HepG2 (cell line): Measurements from ENCODE around the gene KDM4B. TPM values are rescaled to one million over a fixed set of nuclear protein-coding genes. Genes with fewer than 3 reads are reported as not detected.

ENCODE experiments used
- ATAC-seq: fragments of 200-7000 bp; cut with Tn5 transposase; 3 replicates; pipeline ENCODE4 v1.9.1; 2020; ENCODE audit warnings: mild to moderate bottlenecking, moderate library complexity
- BruUV-seq: library from RNA; stranded (reverse); fragments of 400-500 nt; replicated peaks from 2 replicates; lab custom pipeline; 2021; lab: Mats Ljungman, UMichigan
- CTCF ChIA-PET: fragments of 300-600 bp; formaldehyde crosslinking; extraction: SDS; loops from one replicate; lab custom pipeline; 2021; ENCODE audit warnings: low total read pairs, inconsistent platforms, low intra/inter-chr PET ratio; lab: Yijun Ruan, JAX
- POLR2A ChIA-PET: fragments of 350-600 bp; sonication (Branson Sonifier 250); formaldehyde crosslinking; loops from one replicate; lab custom pipeline; 2020; ENCODE audit warnings: antibody characterized with exemption, inconsistent platforms; lab: Yijun Ruan, JAX
- DNase-seq: peaks from one replicate; pipeline ENCODE4 v3.0.0-alpha.2; 2015; ENCODE audit warnings: low spot score
- FAIRE-seq: peaks from 3 replicates; lab custom pipeline; 2011; peaks lifted over from hg19 to GRCh38; lab: Jason Lieb, UNC
- H2AFZ ChIP-seq: one replicate; pipeline ENCODE4 v1.6.1; 2011; ENCODE audit warnings: low read length, inconsistent platforms
- H3K27ac ChIP-seq: fragments of 300-600 bp; 3 replicates; pipeline ENCODE4 v1.8.0; 2011; ENCODE audit warnings: mixed run types, mild to moderate bottlenecking, mixed read lengths, low read length, inconsistent platforms; ENCODE audit not compliant: insufficient read depth; ENCODE audit errors: extremely low read length
- H3K27me3 ChIP-seq, 2 experiments: fragments of 200-600 bp in 1 of 2; 2 replicates in 1 of 2; 3 replicates in 1 of 2; pipeline versions ENCODE4 v1.6.0 to v1.8.0; 2011; ENCODE audit warnings: low read length in 2 of 2, mild to moderate bottlenecking in 2 of 2, moderate library complexity in 2 of 2, inconsistent platforms in 1 of 2; ENCODE audit not compliant: insufficient read depth in 2 of 2, control insufficient read depth in 1 of 2
- H3K36me3 ChIP-seq, 2 experiments: fragments of 200-600 bp in 1 of 2; replicated peaks in 1 of 2; 2 replicates in 1 of 2; 3 replicates in 1 of 2; pipeline versions ENCODE4 v1.5.1 to v1.8.0; 2011; ENCODE audit warnings: low read length in 2 of 2, inconsistent platforms in 1 of 2; ENCODE audit not compliant: insufficient read depth in 2 of 2, control insufficient read depth in 1 of 2
- H3K4me1 ChIP-seq: 2 replicates; pipeline ENCODE4 v1.5.1; 2012; ENCODE audit warnings: low read length, inconsistent platforms; ENCODE audit not compliant: insufficient read depth
- H3K4me2 ChIP-seq: 2 replicates; pipeline ENCODE4 v1.6.0; 2011; ENCODE audit warnings: low read depth, low read length, inconsistent platforms
- H3K4me3 ChIP-seq, 3 experiments: fragments of 200-600 bp in 1 of 3; sonication (generic), shearing (Covaris generic) in 1 of 3; replicated peaks in 1 of 3; 2 replicates each; pipeline ENCODE4 v1.5.1; 2011 to 2016; ENCODE audit warnings: low read length in 3 of 3, inconsistent platforms in 2 of 3, low read depth in 2 of 3, mild to moderate bottlenecking in 2 of 3, control low read depth in 1 of 3, mixed read lengths in 1 of 3; ENCODE audit not compliant: insufficient read depth in 1 of 3
- H3K79me2 ChIP-seq: one replicate; pipeline ENCODE4 v1.6.1; 2011; ENCODE audit warnings: low read length, inconsistent platforms; ENCODE audit not compliant: insufficient read depth
- H3K9ac ChIP-seq: 2 replicates; pipeline ENCODE4 v1.6.0; 2011; ENCODE audit warnings: mild to moderate bottlenecking, low read depth, low read length, inconsistent platforms; ENCODE audit not compliant: insufficient read depth
- H3K9me3 ChIP-seq: 2 replicates; pipeline ENCODE4 v1.5.1; 2012; ENCODE audit warnings: mild to moderate bottlenecking, low read length
- H4K20me1 ChIP-seq: 2 replicates; pipeline ENCODE4 v1.6.0; 2011; ENCODE audit warnings: inconsistent platforms, mild to moderate bottlenecking, low read length, moderate library complexity; ENCODE audit not compliant: insufficient read depth
- DNMT3B ChIP-seq: conservative IDR thresholded peaks from 2 replicates; pipeline ENCODE4 v1.6.1; 2016; ENCODE audit warnings: missing biosample characterization, control low read depth
- DPF2 ChIP-seq: sonication (generic); formaldehyde crosslinking; IDR thresholded peaks from 2 replicates; pipeline ENCODE4 v1.4.0; 2020; ENCODE audit warnings: mild to moderate bottlenecking, low read depth, missing genetic modification reagents, borderline replicate concordance
- FOXO1 ChIP-seq: sonication (generic); formaldehyde crosslinking; IDR thresholded peaks from 2 replicates; pipeline ENCODE4 v1.4.0; 2020; ENCODE audit warnings: missing genetic modification reagents
- HNRNPL ChIP-seq: fragments of 200-400 bp; formaldehyde crosslinking; IDR thresholded peaks from 2 replicates; pipeline ENCODE4 v1.6.1; 2017; ENCODE audit warnings: mild to moderate bottlenecking, low read depth, low read length
- MTF1 ChIP-seq: sonication (generic); formaldehyde crosslinking; IDR thresholded peaks from 2 replicates; pipeline ENCODE4 v1.5.0; 2020; ENCODE audit warnings: missing genetic modification reagents
- REPIN1 ChIP-seq: sonication (generic); formaldehyde crosslinking; IDR thresholded peaks from 2 replicates; pipeline ENCODE4 v1.8.0; 2022; ENCODE audit warnings: missing genetic modification reagents, low read depth, mild to moderate bottlenecking, borderline replicate concordance
- REXO4 ChIP-seq: sonication (generic); formaldehyde crosslinking; IDR thresholded peaks from 2 replicates; pipeline ENCODE4 v1.8.0; 2022; ENCODE audit warnings: missing genetic modification reagents, mild to moderate bottlenecking, borderline replicate concordance
- SALL2 ChIP-seq: sonication (generic); formaldehyde crosslinking; IDR thresholded peaks from 2 replicates; pipeline ENCODE4 v1.8.1; 2023; ENCODE audit warnings: mild to moderate bottlenecking, missing genetic modification reagents, inconsistent platforms
- SCMH1 ChIP-seq: sonication (generic); formaldehyde crosslinking; IDR thresholded peaks from 2 replicates; pipeline ENCODE4 v1.9.0; 2021; ENCODE audit warnings: missing genetic modification reagents, mild to moderate bottlenecking, borderline replicate concordance
- SRF ChIP-seq: IDR thresholded peaks from 2 replicates; pipeline ENCODE4 v1.6.1; 2011; ENCODE audit warnings: mild to moderate bottlenecking, low read depth, low read length, moderate library complexity
- YEATS2 ChIP-seq: sonication (generic); formaldehyde crosslinking; IDR thresholded peaks from 2 replicates; pipeline ENCODE4 v1.4.0; 2020; ENCODE audit warnings: missing genetic modification reagents, borderline replicate concordance
- YEATS4 ChIP-seq: sonication (generic); formaldehyde crosslinking; IDR thresholded peaks from 2 replicates; pipeline ENCODE4 v1.4.0; 2020; ENCODE audit warnings: missing genetic modification reagents, borderline replicate concordance
- ZBTB20 ChIP-seq: sonication (generic); formaldehyde crosslinking; IDR thresholded peaks from 2 replicates; pipeline ENCODE4 v1.8.1; 2023; ENCODE audit warnings: missing genetic modification reagents, low read depth, mild to moderate bottlenecking, borderline replicate concordance
- ZBTB7A ChIP-seq: sonication (generic); formaldehyde crosslinking; IDR thresholded peaks from 2 replicates; pipeline ENCODE4 v1.8.0; 2022; ENCODE audit warnings: mild to moderate bottlenecking, missing genetic modification reagents
- ZNF232 ChIP-seq: sonication (generic); formaldehyde crosslinking; IDR thresholded peaks from 2 replicates; pipeline ENCODE4 v1.4.0; 2020; ENCODE audit warnings: missing genetic modification reagents, borderline replicate concordance
- ZNF747 ChIP-seq: sonication (generic); formaldehyde crosslinking; IDR thresholded peaks from 2 replicates; pipeline ENCODE4 v1.8.1; 2023; ENCODE audit warnings: missing genetic modification reagents, mild to moderate bottlenecking, borderline replicate concordance
- WGBS: methylation state at CpG from one replicate; pipeline ENCODE4 v1.1.6; 2017; ENCODE audit warnings: low lambda C conversion rate; 5-methylcytosine and 5-hydroxymethylcytosine counted together
- in situ Hi-C: cut with HindIII; loops from 2 replicates; pipeline ENCODE4 v1.10.0; 2017; ENCODE audit warnings: low pct_unique_long_range_greater_than_20kb; ENCODE audit not compliant: extremely low pct_ligation_motif_present
- intact Hi-C: fragments of 100-400 bp; cut with micrococcal nuclease; formaldehyde crosslinking; loops from one replicate; pipeline ENCODE4 v1.10.0; 2022; ENCODE audit not compliant: unreplicated experiment
- polyA plus RNA-seq, 8 experiments: library from polyadenylated mRNA; depleted of rRNA in 3 of 8; stranded (reverse) in 7 of 8; unstranded in 1 of 8; fragments of >200 nt; fragmentation: Illumina TruSeq in 4 of 8; extraction: Trizol in 4 of 8; gene quantifications; 2 replicates each; pipeline versions ENCODE4 v1.2.1 to v1.2.3, GENCODE V29; 2011 to 2016; ENCODE audit warnings: low read depth in 4 of 8, missing spikeins in 1 of 8, mixed read lengths in 1 of 8; ENCODE audit not compliant: insufficient read depth in 1 of 8
- total RNA-seq, 5 experiments: library from RNA; depleted of rRNA; stranded (reverse); fragments of >200 nt; fragmentation: Illumina TruSeq; extraction: Trizol; gene quantifications; 2 replicates each; pipeline ENCODE4 v1.2.3, GENCODE V29; 2016; ENCODE audit warnings: low read depth in 1 of 5
- TF ChIP-seq, protein P1 (sequence below): IDR thresholded peaks from 2 replicates; pipeline ENCODE4 v1.6.1; 2018; ENCODE audit warnings: missing genetic modification reagents

KDM4B gene
- total and polyA plus RNA-seq, 2 of the 13 experiments (the other 11 are each of a cell fraction or from before 2014, with no cell fraction given), result 4.9 to 14.6 TPM

DNA sequence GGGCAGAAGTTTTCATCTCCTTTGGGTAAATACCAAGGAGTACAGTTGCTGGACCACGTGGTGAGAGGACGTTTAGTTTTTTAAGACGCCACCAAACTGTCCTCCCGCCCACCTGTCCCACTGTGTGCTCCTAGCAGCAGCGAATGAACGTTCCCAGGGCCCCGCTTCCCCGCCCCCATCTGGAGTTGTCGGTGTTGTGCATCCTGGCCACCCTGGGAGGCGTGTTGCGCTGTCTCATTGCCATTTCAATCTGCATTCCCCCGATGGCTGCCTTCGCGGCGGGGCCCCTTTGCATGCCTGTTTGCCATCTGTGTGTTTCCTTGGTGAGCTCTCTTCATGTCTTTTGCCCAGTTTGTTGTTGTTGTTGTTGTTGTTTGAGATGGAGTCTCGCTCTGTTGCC, 76.1 kb downstream of the KDM4B start:
- BruUV-seq, result no TSS peak
- 90% methylated on average over 16 of the region's 16 CpGs for WGBS
- peaks cover 24% of the 10 kb centered on the region for H3K4me1 ChIP-seq
- ChIA-PET CTCF (no interaction called here), POLR2A (no interaction called here)
- no peak overlapping the region for H2AFZ ChIP-seq
- ATAC-seq, result no peak
- in situ Hi-C loops, result no loop called here
- no peak overlapping the region for H3K4me2 ChIP-seq
- H3K79me2 ChIP-seq, result no peaks in the 10 kb centered on the region
- H3K4me3 ChIP-seq, result no peak overlapping the region
- H3K9me3 ChIP-seq, result no peaks in the 10 kb centered on the region
- no peak for TF ChIP-seq ZBTB7A
- no peak for TF ChIP-seq SCMH1 (CRISPR knock-in tag)
- no peak for TF ChIP-seq REXO4 (CRISPR knock-in tag)
- TF ChIP-seq DNMT3B (CRISPR knock-in tag), result no peak
- TF ChIP-seq ZNF747 (CRISPR knock-in tag), result no peak
- TF ChIP-seq DPF2 (CRISPR knock-in tag), result no peak
- TF ChIP-seq YEATS4 (CRISPR knock-in tag), result no peak
- TF ChIP-seq FOXO1 (CRISPR knock-in tag), result no peak
- TF ChIP-seq, protein P1, sequence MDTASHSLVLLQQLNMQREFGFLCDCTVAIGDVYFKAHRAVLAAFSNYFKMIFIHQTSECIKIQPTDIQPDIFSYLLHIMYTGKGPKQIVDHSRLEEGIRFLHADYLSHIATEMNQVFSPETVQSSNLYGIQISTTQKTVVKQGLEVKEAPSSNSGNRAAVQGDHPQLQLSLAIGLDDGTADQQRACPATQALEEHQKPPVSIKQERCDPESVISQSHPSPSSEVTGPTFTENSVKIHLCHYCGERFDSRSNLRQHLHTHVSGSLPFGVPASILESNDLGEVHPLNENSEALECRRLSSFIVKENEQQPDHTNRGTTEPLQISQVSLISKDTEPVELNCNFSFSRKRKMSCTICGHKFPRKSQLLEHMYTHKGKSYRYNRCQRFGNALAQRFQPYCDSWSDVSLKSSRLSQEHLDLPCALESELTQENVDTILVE (CRISPR knock-in tag), result no peak
- TF ChIP-seq SRF, result no peak
- no peak for TF ChIP-seq SALL2 (CRISPR knock-in tag)
- TF ChIP-seq YEATS2 (CRISPR knock-in tag), result no peak
- TF ChIP-seq ZNF232 (CRISPR knock-in tag), result no peak
- TF ChIP-seq ZBTB20 (CRISPR knock-in tag), result no peak
- TF ChIP-seq REPIN1 (CRISPR knock-in tag), result no peak
- TF ChIP-seq MTF1 (CRISPR knock-in tag), result no peak
- no peak for TF ChIP-seq HNRNPL
- TF ChIP-seq, all 625 proteins: peak for 0
- H3K9ac ChIP-seq, result no peak overlapping the region
- DNase-seq, result no peak
- no peak overlapping the region for H3K27ac ChIP-seq
- intact Hi-C loops, result loop anchor here (5.0 kb wide), 1 partner anchor 107 kb away; no protein-coding TSS in a partner anchor
- no peaks in the 10 kb centered on the region for H3K27me3 ChIP-seq
- peaks cover 33% of the 10 kb centered on the region for H4K20me1 ChIP-seq
- FAIRE-seq, result no peak
- H3K36me3 ChIP-seq, result peaks cover 20 to 40% of the 10 kb centered on the region in 2 experiments; a peak in 4 of 5 replicates
